Measurements from ENCODE around the gene PRDM11.

PRDM11 gene

DNA sequence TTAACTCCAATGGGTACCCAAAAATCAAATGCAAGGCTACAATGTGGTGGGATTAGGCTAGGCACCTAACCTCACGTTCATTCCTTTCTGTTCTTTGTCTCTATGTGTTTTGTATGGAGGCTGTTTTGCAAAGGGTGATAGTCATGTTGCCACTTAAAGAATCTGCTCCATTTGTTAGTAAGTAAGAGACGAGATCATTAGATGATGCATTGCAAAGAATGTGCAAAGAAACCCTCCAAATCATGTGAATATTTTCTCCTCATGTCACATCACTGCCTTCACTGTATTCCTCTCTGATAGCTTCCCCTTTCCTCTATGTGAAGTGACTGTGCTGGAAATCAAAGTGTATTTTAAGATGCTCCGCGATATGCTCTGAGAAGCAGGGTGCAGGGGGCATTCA is 127.8 kb downstream of the PRDM11 start:
- H3K9ac ChIP-seq (ENCODE audit: low read length): no peak overlapping the region

GRCh38 chr11:45275828-45276227 is 129.4 kb downstream of the PRDM11 start:
- peaks cover 73% of the 10 kb centered on the region for H3K27me3 ChIP-seq (replicated peaks; ENCODE audit: control insufficient read depth, insufficient read depth, low read length)
- H3K9ac ChIP-seq (ENCODE audit: low read length): no peak overlapping the region
- no peak overlapping the region for H3K4me3 ChIP-seq (ENCODE audit: low read length)
- no peaks in the 10 kb centered on the region for H3K4me1 ChIP-seq (ENCODE audit: control insufficient read depth, insufficient read depth, low read length)
- no peak for DNase-seq (ENCODE audit: low read depth)
- no peaks in the 10 kb centered on the region for H3K36me3 ChIP-seq (ENCODE audit: control insufficient read depth, insufficient read depth, low read length, severe bottlenecking)
- H3K9me3 ChIP-seq (ENCODE audit: control insufficient read depth, low read length): peaks cover 14% of the 10 kb centered on the region

More for the DNA sequence above, 127.8 kb downstream of the PRDM11 start:
- Histone ChIP-seq H3K9me3 (ENCODE audit: control insufficient read depth, low read length) (peaks cover 5% of the 10 kb centered on the region), H3K36me3 (ENCODE audit: control insufficient read depth, insufficient read depth, low read length, severe bottlenecking) (no peaks in the 10 kb centered on the region), H3K4me3 (ENCODE audit: low read length) (no peak overlapping the region), H3K4me1 (ENCODE audit: control insufficient read depth, insufficient read depth, low read length) (no peaks in the 10 kb centered on the region), H3K27me3 (replicated peaks; ENCODE audit: control insufficient read depth, insufficient read depth, low read length) (peaks cover 79% of the 10 kb centered on the region)
- DNase-seq (ENCODE audit: low read depth): no peak

DNA sequence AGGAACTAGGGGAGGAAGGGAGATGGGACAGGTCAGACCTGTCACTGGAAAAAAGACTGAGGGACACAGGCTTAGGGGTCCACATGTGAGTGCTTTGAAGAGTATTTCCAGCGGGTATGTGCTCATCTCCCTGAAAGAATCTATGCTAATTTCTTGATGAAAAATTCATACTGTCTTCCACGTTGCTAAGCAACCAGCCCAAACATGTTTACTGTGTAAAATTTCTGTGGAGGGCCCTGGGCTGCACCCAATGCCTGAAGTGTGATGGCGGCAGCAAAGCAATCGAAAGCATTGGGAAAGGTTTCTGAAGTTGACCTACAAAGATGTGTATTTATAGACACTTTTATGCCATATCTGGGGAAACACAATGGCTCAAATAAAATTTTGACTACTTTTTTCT is 132.3 kb downstream of the PRDM11 start:
- Histone ChIP-seq H3K36me3 (ENCODE audit: control insufficient read depth, insufficient read depth, low read length, severe bottlenecking) (no peaks in the 10 kb centered on the region), H3K4me3 (ENCODE audit: low read length) (no peak overlapping the region), H3K9ac (ENCODE audit: low read length) (no peak overlapping the region), H3K27me3 (replicated peaks; ENCODE audit: control insufficient read depth, insufficient read depth, low read length) (peaks cover 70% of the 10 kb centered on the region), H3K9me3 (ENCODE audit: control insufficient read depth, low read length) (peaks cover 14% of the 10 kb centered on the region), H3K4me1 (ENCODE audit: control insufficient read depth, insufficient read depth, low read length) (no peaks in the 10 kb centered on the region)
- no peak for DNase-seq (ENCODE audit: low read depth)

- no peak for DNase-seq (ENCODE audit: low read depth)
- H3K4me3 ChIP-seq (ENCODE audit: low read length): no peak overlapping the region
- peaks cover 14% of the 10 kb centered on the region for H3K9me3 ChIP-seq (ENCODE audit: control insufficient read depth, low read length)
- H3K9ac ChIP-seq (ENCODE audit: low read length): no peak overlapping the region
- no peaks in the 10 kb centered on the region for H3K4me1 ChIP-seq (ENCODE audit: control insufficient read depth, insufficient read depth, low read length)
- no peaks in the 10 kb centered on the region for H3K36me3 ChIP-seq (ENCODE audit: control insufficient read depth, insufficient read depth, low read length, severe bottlenecking)
- H3K27me3 ChIP-seq (replicated peaks; ENCODE audit: control insufficient read depth, insufficient read depth, low read length): peaks cover 70% of the 10 kb centered on the region
Observed at GRCh38 chr11:45279645-45280044, 133.2 kb downstream of the PRDM11 start.

DNA sequence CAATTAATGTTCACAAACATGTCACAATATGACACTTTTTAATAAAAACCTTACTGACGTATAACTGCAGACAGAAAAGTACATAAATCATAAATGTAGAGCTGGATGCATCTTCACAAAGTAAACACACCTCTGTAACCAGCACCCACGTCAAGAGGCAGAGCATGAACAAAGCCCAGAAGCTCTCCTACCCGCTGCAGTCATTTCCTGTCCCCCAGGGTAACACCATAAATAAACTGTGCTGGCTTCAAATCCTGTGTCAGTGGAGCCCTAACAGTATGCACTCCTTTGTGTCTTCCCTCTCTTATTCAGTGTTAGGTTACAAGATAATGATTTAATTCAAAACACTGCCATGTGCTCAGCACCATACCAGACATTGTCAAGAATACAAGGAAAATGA is 134.0 kb downstream of the PRDM11 start:
- H3K36me3 ChIP-seq (ENCODE audit: control insufficient read depth, insufficient read depth, low read length, severe bottlenecking): no peaks in the 10 kb centered on the region
- no peak overlapping the region for H3K9ac ChIP-seq (ENCODE audit: low read length)
- H3K4me3 ChIP-seq (ENCODE audit: low read length): no peak overlapping the region
- no peaks in the 10 kb centered on the region for H3K4me1 ChIP-seq (ENCODE audit: control insufficient read depth, insufficient read depth, low read length)
- H3K27me3 ChIP-seq (replicated peaks; ENCODE audit: control insufficient read depth, insufficient read depth, low read length): peaks cover 70% of the 10 kb centered on the region
- no peak for DNase-seq (ENCODE audit: low read depth)
- peaks cover 14% of the 10 kb centered on the region for H3K9me3 ChIP-seq (ENCODE audit: control insufficient read depth, low read length)

GRCh38 chr11:45282081-45282480 is 135.6 kb downstream of the PRDM11 start:
- no peaks in the 10 kb centered on the region for H3K36me3 ChIP-seq (ENCODE audit: control insufficient read depth, insufficient read depth, low read length, severe bottlenecking)
- H3K9me3 ChIP-seq (ENCODE audit: control insufficient read depth, low read length): peaks cover 22% of the 10 kb centered on the region
- no peak overlapping the region for H3K9ac ChIP-seq (ENCODE audit: low read length)
- H3K27me3 ChIP-seq (replicated peaks; ENCODE audit: control insufficient read depth, insufficient read depth, low read length): peaks cover 78% of the 10 kb centered on the region
- DNase-seq (ENCODE audit: low read depth): no peak
- no peak overlapping the region for H3K4me3 ChIP-seq (ENCODE audit: low read length)
- no peaks in the 10 kb centered on the region for H3K4me1 ChIP-seq (ENCODE audit: control insufficient read depth, insufficient read depth, low read length)

Measured in adipocyte (in vitro differentiated cells).